Measurements from ENCODE around the gene SPRED3. TPM values are rescaled to one million over a fixed set of nuclear protein-coding genes. Genes with fewer than 3 reads are reported as not detected.

SPRED3 gene
- total RNA-seq, 2 experiments from 2014 or later = 0.09 to 3.0 TPM

DNA sequence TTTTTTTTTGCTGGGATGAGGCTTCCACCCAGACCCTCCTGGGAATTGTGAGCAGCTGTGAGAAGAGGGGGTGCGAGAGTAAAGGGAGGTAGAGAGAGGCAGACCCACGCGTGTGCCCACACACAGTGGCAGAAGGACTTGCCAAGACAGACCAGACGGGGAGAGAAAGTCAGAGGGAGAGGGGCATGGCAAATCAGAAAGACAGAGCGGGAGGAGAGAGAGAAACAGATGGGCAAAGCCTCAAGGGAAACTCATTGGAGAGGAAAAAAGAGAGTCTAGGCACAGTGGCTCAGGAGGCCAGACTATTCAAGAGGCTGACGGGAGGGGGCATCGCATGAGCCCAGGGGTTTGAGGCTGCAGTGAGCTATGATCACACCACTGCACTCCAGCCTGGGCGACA lies 35.9 kb upstream of the SPRED3 start:
- DNase-seq (ENCODE audit: low spot score) = no peak
- TF ChIP-seq, protein P1, sequence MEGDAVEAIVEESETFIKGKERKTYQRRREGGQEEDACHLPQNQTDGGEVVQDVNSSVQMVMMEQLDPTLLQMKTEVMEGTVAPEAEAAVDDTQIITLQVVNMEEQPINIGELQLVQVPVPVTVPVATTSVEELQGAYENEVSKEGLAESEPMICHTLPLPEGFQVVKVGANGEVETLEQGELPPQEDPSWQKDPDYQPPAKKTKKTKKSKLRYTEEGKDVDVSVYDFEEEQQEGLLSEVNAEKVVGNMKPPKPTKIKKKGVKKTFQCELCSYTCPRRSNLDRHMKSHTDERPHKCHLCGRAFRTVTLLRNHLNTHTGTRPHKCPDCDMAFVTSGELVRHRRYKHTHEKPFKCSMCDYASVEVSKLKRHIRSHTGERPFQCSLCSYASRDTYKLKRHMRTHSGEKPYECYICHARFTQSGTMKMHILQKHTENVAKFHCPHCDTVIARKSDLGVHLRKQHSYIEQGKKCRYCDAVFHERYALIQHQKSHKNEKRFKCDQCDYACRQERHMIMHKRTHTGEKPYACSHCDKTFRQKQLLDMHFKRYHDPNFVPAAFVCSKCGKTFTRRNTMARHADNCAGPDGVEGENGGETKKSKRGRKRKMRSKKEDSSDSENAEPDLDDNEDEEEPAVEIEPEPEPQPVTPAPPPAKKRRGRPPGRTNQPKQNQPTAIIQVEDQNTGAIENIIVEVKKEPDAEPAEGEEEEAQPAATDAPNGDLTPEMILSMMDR (conservative IDR thresholded peaks at IDR 0.05; ENCODE audit: low read length) = no peak
- TF ChIP-seq EZH2phosphoT487 (IDR thresholded peaks at IDR 0.05; ENCODE audit: borderline replicate concordance, low read depth, low read length) = no peak
- H3K9me3 ChIP-seq (ENCODE audit: low read length) = no peaks in the 10 kb centered on the region
- BruUV-seq (replicated peaks) = no TSS peak
- intact Hi-C loops (cut with micrococcal nuclease; ENCODE audit: unreplicated experiment) = no loop called here
- H2AFZ ChIP-seq (ENCODE audit: low read length) = no peak overlapping the region
- ChIA-PET POLR2A (interaction anchor here (0.7 kb wide), 1 partner anchor 691 kb away, joined by 6 read pairs; no protein-coding TSS in a partner anchor), CTCF (ENCODE audit: unreplicated experiment) (no interaction called here)
- no peaks in the 10 kb centered on the region for H4K20me1 ChIP-seq (ENCODE audit: insufficient read depth, low read length)
- no peak overlapping the region for H3K4me2 ChIP-seq (ENCODE audit: low read length)
- H3K4me3 ChIP-seq (ENCODE audit: low read depth, low read length, poor library complexity, severe bottlenecking) = no peak overlapping the region
- H3K79me2 ChIP-seq (ENCODE audit: insufficient read depth, low read depth, low read length) = no peaks in the 10 kb centered on the region
- no peaks in the 10 kb centered on the region for H3K9me2 ChIP-seq (ENCODE audit: insufficient read depth, low read length)
- no peaks in the 10 kb centered on the region for H3K36me3 ChIP-seq (ENCODE audit: insufficient read depth, low read length)
- H3K27ac ChIP-seq (ENCODE audit: low read depth, low read length, poor library complexity, severe bottlenecking) = no peak overlapping the region
- no peaks in the 10 kb centered on the region for H3K4me1 ChIP-seq (ENCODE audit: insufficient read depth, low read length, poor library complexity, severe bottlenecking)

- no peaks in the 10 kb centered on the region for H3K9me2 ChIP-seq (ENCODE audit: insufficient read depth, low read length)
- POLR2A ChIA-PET = no interaction called here
These were observed 32.5 kb upstream of the SPRED3 start for GRCh38 chr19:38355728-38356725.

More at GRCh38 chr19:38355728-38356725, 32.5 kb upstream of the SPRED3 start:
- Histone ChIP-seq H3K27ac (ENCODE audit: low read depth, low read length, poor library complexity, severe bottlenecking) (no peak overlapping the region), H2AFZ (ENCODE audit: low read length) (no peak overlapping the region), H3K79me2 (ENCODE audit: insufficient read depth, low read depth, low read length) (no peaks in the 10 kb centered on the region), H3K4me2 (ENCODE audit: low read length) (no peak overlapping the region), H4K20me1 (ENCODE audit: insufficient read depth, low read length) (no peaks in the 10 kb centered on the region), H3K36me3 (ENCODE audit: insufficient read depth, low read length) (no peaks in the 10 kb centered on the region), H3K4me3 (ENCODE audit: low read depth, low read length, poor library complexity, severe bottlenecking) (no peak overlapping the region), H3K9me3 (ENCODE audit: low read length) (no peaks in the 10 kb centered on the region), H3K4me1 (ENCODE audit: insufficient read depth, low read length, poor library complexity, severe bottlenecking) (no peaks in the 10 kb centered on the region)
- TF ChIP-seq EZH2phosphoT487 (IDR thresholded peaks at IDR 0.05; ENCODE audit: borderline replicate concordance, low read depth, low read length) = no peak
- TF ChIP-seq, protein P1 (conservative IDR thresholded peaks at IDR 0.05; ENCODE audit: low read length) = no peak
- CTCF ChIA-PET (ENCODE audit: unreplicated experiment) = no interaction called here
- no peak for DNase-seq (ENCODE audit: low spot score)
- BruUV-seq (replicated peaks) = no TSS peak
- intact Hi-C loops (cut with micrococcal nuclease; ENCODE audit: unreplicated experiment) = no loop called here

Data from OCI-LY7 (cell line).